PFSK-1 (cell line): ENCODE data around the gene ADAMTS1.

Source experiments
- REST ChIP-seq, 2 experiments: IDR thresholded peaks; 2 replicates each; pipeline versions ENCODE4 v1.6.1 to v1.8.0; 2011 to 2012; ENCODE audit warnings: low read depth in 2 of 2, low read length in 2 of 2, control low read depth in 1 of 2, inconsistent platforms in 1 of 2, mild to moderate bottlenecking in 1 of 2, moderate library complexity in 1 of 2; ENCODE audit not compliant: insufficient read depth in 1 of 2
- SIN3A ChIP-seq: IDR thresholded peaks from 2 replicates; pipeline ENCODE4 v1.6.1; 2012; ENCODE audit warnings: mild to moderate bottlenecking, low read length, moderate library complexity, borderline replicate concordance; ENCODE audit not compliant: insufficient read depth

GRCh38 chr21:26800970-26801431 lies 44.2 kb downstream of the ADAMTS1 start:
- TF ChIP-seq REST (IDR thresholded peaks at IDR 0.05; ENCODE audit: insufficient read depth in 1 of 2, low read depth in 2 of 2, low read length in 2 of 2): no peak
- TF ChIP-seq SIN3A: no peak
